AG10803 (cell line): Measurements from ENCODE around the gene HOXB2.

Experiments used
- DNase-seq: peaks from one replicate; pipeline ENCODE4 v3.0.0; 2010; ENCODE audit warnings: low read depth
- H3K4me3 ChIP-seq: 2 replicates; pipeline ENCODE4 v1.5.1; 2011; ENCODE audit warnings: mild to moderate bottlenecking, low read length, control low read depth
- CTCF ChIP-seq: conservative IDR thresholded peaks from 2 replicates; pipeline ENCODE4 v1.5.1; 2011; ENCODE audit warnings: mild to moderate bottlenecking, low read length, control low read depth, inconsistent platforms

HOXB2 gene

GRCh38 chr17:48532261-48532660 lies 12.6 kb downstream of the HOXB2 start:
- TF ChIP-seq CTCF: no peak
- no peak for DNase-seq

GRCh38 chr17:48530887-48531272 lies 14.0 kb downstream of the HOXB2 start, which contains the start of gene HOXB1:
HOXB1 (minus strand) TSS chr17:48531011; CDS start chr17:48530904, 107 bp downstream.
- H3K4me3 ChIP-seq: no peak within 1 kb of the TSS
- DNase-seq: no peak

More at GRCh38 chr17:48532261-48532660, 12.6 kb downstream of the HOXB2 start:
- H3K4me3 ChIP-seq: no peak overlapping the region

GRCh38 chr17:48530208-48530886 lies 14.6 kb downstream of the HOXB2 start:
- no peak for DNase-seq
- TF ChIP-seq CTCF: no peak
- no peak overlapping the region for H3K4me3 ChIP-seq

More at GRCh38 chr17:48530887-48531272, 14.0 kb downstream of the HOXB2 start, which contains the start of gene HOXB1:
- no peak for TF ChIP-seq CTCF

GRCh38 chr17:48529683-48530009 lies 15.3 kb downstream of the HOXB2 start:
- no peak overlapping the region for H3K4me3 ChIP-seq
- no peak for TF ChIP-seq CTCF
- no peak for DNase-seq

GRCh38 chr17:48528936-48529682 lies 15.8 kb downstream of the HOXB2 start:
- H3K4me3 ChIP-seq: no peak overlapping the region
- TF ChIP-seq CTCF: no peak
- DNase-seq: no peak

- TF ChIP-seq CTCF: no peak
- no peak overlapping the region for H3K4me3 ChIP-seq
- DNase-seq: no peak
These were observed 16.6 kb downstream of the HOXB2 start for GRCh38 chr17:48528153-48528935.
